HG02970 (cell line): ENCODE results near the gene AGO1.
A peak's percentile ranks its signal among the peaks of the same experiment; 100 is the strongest.

Experiments used
- ATAC-seq: cut with Tn5 transposase; IDR thresholded peaks from one replicate; pipeline ENCODE4 v1.9.1; 2021; ENCODE audit warnings: mild to moderate bottlenecking, moderate library complexity, moderate number of reproducible peaks; ENCODE audit not compliant: unreplicated experiment, low FRiP score

Gene AGO1

GRCh38 chr1:35882945-35883634, at the start of gene AGO1:
Gene AGO1, plus strand, starts transcription at chr1:35883209. Its CDS starts 213 bp downstream, at chr1:35883422.
- ATAC-seq: peak; percentile 87

- no peak for ATAC-seq
These were observed 49.6 kb upstream of the AGO1 start for GRCh38 chr1:35833395-35833794.

- no peak for ATAC-seq
These were observed 48.8 kb upstream of the AGO1 start for GRCh38 chr1:35834218-35834617.

GRCh38 chr1:35835398-35835797, 47.6 kb upstream of the AGO1 start:
- no peak for ATAC-seq

GRCh38 chr1:35836734-35837133, 46.3 kb upstream of the AGO1 start:
- ATAC-seq: no peak

- no peak for ATAC-seq
These were observed 44.2 kb upstream of the AGO1 start for GRCh38 chr1:35838693-35839245.

- ATAC-seq: no peak
These were observed 38.2 kb upstream of the AGO1 start for GRCh38 chr1:35844826-35845225.

GRCh38 chr1:35845766-35846165, 37.2 kb upstream of the AGO1 start:
- no peak for ATAC-seq

- ATAC-seq: no peak
These were observed 35.0 kb upstream of the AGO1 start for GRCh38 chr1:35847935-35848565.

- ATAC-seq: no peak
These were observed 33.0 kb upstream of the AGO1 start for GRCh38 chr1:35850051-35850450.

GRCh38 chr1:35850716-35851115, 32.3 kb upstream of the AGO1 start:
- ATAC-seq: no peak

- ATAC-seq: no peak
These were observed 31.7 kb upstream of the AGO1 start for GRCh38 chr1:35851132-35851869.

- no peak for ATAC-seq
These were observed 30.8 kb upstream of the AGO1 start for GRCh38 chr1:35852241-35852640.

GRCh38 chr1:35854989-35855700, 27.9 kb upstream of the AGO1 start:
- ATAC-seq: no peak

- ATAC-seq: no peak
These were observed 26.0 kb upstream of the AGO1 start for GRCh38 chr1:35856964-35857363.

GRCh38 chr1:35857830-35858229, 25.2 kb upstream of the AGO1 start:
- ATAC-seq: no peak

GRCh38 chr1:35860696-35861095, 22.3 kb upstream of the AGO1 start:
- ATAC-seq: no peak

GRCh38 chr1:35863136-35863535, 19.9 kb upstream of the AGO1 start:
- no peak for ATAC-seq

GRCh38 chr1:35863881-35864625, 19.0 kb upstream of the AGO1 start:
- no peak for ATAC-seq

GRCh38 chr1:35864813-35865212, 18.2 kb upstream of the AGO1 start:
- ATAC-seq: no peak
